ENCODE data around the gene TANGO2.

TANGO2 gene

GRCh38 chr22:19991645-19992451 lies 29.1 kb upstream of the TANGO2 start:
- Histone ChIP-seq H3K27me3 (ENCODE audit: low read depth, low read length) (no peaks in the 10 kb centered on the region), H3K4me1 (ENCODE audit: control insufficient read depth in 1 of 2, insufficient read depth in 2 of 2, low read length in 2 of 2) (peaks cover 0 to 18% of the 10 kb centered on the region in 2 donors), H3K4me3 (ENCODE audit: low read depth in 1 of 2, low read length in 2 of 2) (no peak overlapping the region), H3K9me3 (ENCODE audit: control insufficient read depth in 1 of 2, low read length in 2 of 2) (no peaks in the 10 kb centered on the region), H3K27ac (ENCODE audit: low read length) (no peak overlapping the region), H3K36me3 (ENCODE audit: control insufficient read depth in 1 of 2, insufficient read depth in 2 of 2, low read length in 2 of 2) (no peaks in the 10 kb centered on the region)

- H3K27me3 ChIP-seq (ENCODE audit: low read depth, low read length): no peaks in the 10 kb centered on the region
- no peak overlapping the region for H3K27ac ChIP-seq (ENCODE audit: low read length)
- no peaks in the 10 kb centered on the region for H3K9me3 ChIP-seq (ENCODE audit: control insufficient read depth in 1 of 2, low read length in 2 of 2)
- no peak overlapping the region for H3K4me3 ChIP-seq (ENCODE audit: low read depth in 1 of 2, low read length in 2 of 2)
- H3K4me1 ChIP-seq (ENCODE audit: control insufficient read depth in 1 of 2, insufficient read depth in 2 of 2, low read length in 2 of 2): peaks cover 0 to 18% of the 10 kb centered on the region in 2 donors
- no peaks in the 10 kb centered on the region for H3K36me3 ChIP-seq (ENCODE audit: control insufficient read depth in 1 of 2, insufficient read depth in 2 of 2, low read length in 2 of 2)
Observed at GRCh38 chr22:19992481-19992911, 28.4 kb upstream of the TANGO2 start.

DNA sequence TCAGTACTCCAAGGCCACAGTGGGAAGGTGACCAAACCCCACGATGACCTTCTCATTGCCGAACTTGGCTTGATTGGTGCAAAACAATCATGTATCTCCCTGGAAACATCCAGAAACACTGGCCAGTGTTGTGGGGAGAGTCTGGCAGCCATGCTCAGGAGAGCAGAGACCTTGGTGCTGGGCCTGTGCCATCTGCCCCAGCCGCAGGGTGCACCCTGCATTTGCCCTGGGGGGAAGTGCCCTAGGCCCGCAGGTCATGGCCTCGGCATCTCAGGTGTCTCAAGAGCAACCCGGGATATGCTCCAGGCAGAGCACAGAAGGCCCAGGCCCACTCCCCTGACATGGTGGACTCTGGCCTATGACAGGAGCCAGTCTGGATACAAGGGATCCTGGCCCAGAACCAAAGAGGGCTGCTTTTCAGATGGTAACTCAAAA lies 28.0 kb upstream of the TANGO2 start:
- no peaks in the 10 kb centered on the region for H3K9me3 ChIP-seq (ENCODE audit: control insufficient read depth in 1 of 2, low read length in 2 of 2)
- no peaks in the 10 kb centered on the region for H3K36me3 ChIP-seq (ENCODE audit: control insufficient read depth in 1 of 2, insufficient read depth in 2 of 2, low read length in 2 of 2)
- no peak overlapping the region for H3K27ac ChIP-seq (ENCODE audit: low read length)

DNA sequence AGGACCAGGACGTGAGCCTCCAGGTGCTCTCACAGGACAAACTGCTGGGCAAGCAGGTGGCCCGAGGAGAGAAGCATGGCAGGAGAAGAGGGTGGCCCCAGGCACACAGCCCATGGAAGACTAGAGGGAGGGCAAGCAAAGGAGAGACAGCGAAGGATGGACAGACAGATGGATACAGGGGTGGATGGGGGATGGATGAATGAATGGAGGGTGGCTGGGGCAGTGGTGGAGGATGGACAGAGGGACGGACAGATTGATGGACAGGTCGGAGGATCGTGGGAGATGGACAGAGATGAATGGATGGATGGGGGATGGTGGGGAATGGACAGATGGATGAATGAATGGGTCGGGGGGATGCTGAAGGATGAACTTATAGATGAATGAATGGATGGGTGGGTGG lies 27.0 kb upstream of the TANGO2 start:
- Histone ChIP-seq H3K4me1 (ENCODE audit: control insufficient read depth in 1 of 2, insufficient read depth in 2 of 2, low read length in 2 of 2) (peaks cover 0 to 22% of the 10 kb centered on the region in 2 donors), H3K27me3 (ENCODE audit: low read depth, low read length) (no peaks in the 10 kb centered on the region), H3K4me3 (ENCODE audit: low read depth in 1 of 2, low read length in 2 of 2) (no peak overlapping the region), H3K36me3 (ENCODE audit: control insufficient read depth in 1 of 2, insufficient read depth in 2 of 2, low read length in 2 of 2) (no peaks in the 10 kb centered on the region), H3K27ac (ENCODE audit: low read length) (no peak overlapping the region), H3K9me3 (ENCODE audit: control insufficient read depth in 1 of 2, low read length in 2 of 2) (no peaks in the 10 kb centered on the region)

More for the DNA sequence above, 28.0 kb upstream of the TANGO2 start:
- Histone ChIP-seq H3K4me1 (ENCODE audit: control insufficient read depth in 1 of 2, insufficient read depth in 2 of 2, low read length in 2 of 2) (peaks cover 0 to 18% of the 10 kb centered on the region in 2 donors), H3K4me3 (ENCODE audit: low read depth in 1 of 2, low read length in 2 of 2) (no peak overlapping the region), H3K27me3 (ENCODE audit: low read depth, low read length) (no peaks in the 10 kb centered on the region)

DNA sequence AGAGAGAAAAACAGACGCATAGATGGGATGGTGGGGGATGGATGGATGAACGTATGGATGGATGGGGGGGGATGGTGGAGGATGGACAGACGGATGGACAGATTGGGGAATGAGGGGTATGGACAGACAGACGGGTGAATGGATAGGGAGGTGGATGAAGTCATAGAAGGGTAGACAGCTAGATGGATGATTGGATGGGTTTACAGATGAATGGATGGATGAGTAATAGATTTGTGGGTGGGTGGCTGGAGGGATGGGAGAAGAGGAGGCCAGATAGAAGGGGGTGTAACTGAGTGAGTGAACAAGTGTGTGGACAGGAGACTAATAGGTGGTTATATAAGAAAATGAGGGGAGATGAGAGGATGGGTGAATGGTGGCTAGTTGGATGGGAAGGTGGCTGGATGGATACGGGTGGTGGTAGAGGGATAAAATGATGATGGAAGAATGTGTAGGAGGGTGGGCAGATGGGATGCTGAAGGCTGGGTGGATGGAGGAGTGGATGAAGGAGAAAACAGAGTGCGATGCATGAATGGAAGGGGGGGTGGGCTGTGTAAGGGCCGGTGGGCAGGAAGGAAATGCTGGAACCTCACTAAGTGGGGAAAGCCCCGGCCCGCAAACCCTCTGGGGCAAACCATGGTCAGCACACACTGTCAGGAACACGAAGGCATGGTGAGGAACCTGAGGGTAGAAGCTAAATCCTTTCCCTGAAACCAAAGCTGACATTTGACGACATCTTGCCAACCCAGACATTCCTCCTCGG lies 25.9 kb upstream of the TANGO2 start:
- Histone ChIP-seq H3K4me1 (ENCODE audit: control insufficient read depth in 1 of 2, insufficient read depth in 2 of 2, low read length in 2 of 2) (peaks cover 0 to 32% of the 10 kb centered on the region in 2 donors), H3K4me3 (ENCODE audit: low read depth in 1 of 2, low read length in 2 of 2) (no peak overlapping the region), H3K9me3 (ENCODE audit: control insufficient read depth in 1 of 2, low read length in 2 of 2) (no peaks in the 10 kb centered on the region), H3K36me3 (ENCODE audit: control insufficient read depth in 1 of 2, insufficient read depth in 2 of 2, low read length in 2 of 2) (no peaks in the 10 kb centered on the region), H3K27me3 (ENCODE audit: low read depth, low read length) (no peaks in the 10 kb centered on the region), H3K27ac (ENCODE audit: low read length) (no peak overlapping the region)

DNA sequence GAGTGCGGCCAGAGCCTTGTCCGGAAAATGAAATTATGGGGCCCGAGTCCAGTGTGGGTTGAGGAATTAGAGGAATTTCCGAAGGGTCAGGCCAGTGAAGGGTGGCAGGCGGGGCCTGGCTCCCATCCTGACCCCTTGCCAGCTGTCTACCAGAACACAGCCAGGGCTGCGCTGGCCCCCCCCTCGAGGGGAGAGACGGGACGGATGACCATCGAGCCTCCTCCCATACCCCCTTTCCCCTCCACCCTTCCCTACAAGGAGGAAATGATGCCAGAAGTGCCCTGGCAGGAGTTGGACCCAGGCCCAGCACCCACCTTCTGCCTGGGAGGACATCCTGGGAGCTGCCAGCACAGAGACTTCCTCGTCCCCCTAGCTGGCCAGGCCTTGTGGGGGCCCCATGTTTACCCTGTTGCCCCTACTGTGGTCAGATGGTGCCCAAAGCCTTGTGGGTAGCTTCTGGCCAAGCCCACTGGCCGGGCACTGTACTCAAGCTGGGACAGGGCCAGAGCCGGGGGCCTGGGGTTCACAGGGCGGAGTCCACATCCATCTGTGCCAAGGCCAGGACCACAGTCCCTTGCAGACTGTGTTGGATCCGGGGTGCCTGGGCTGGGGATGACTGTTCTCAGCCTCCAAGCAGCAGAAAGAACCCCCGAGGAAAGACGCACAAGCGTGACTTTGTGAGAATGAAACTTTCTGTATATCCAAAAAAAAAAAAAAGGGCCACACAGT lies 25.1 kb upstream of the TANGO2 start:
- Histone ChIP-seq H3K4me3 (ENCODE audit: low read depth in 1 of 2, low read length in 2 of 2) (no peak overlapping the region), H3K9me3 (ENCODE audit: control insufficient read depth in 1 of 2, low read length in 2 of 2) (no peaks in the 10 kb centered on the region), H3K27ac (ENCODE audit: low read length) (no peak overlapping the region), H3K27me3 (ENCODE audit: low read depth, low read length) (no peaks in the 10 kb centered on the region), H3K36me3 (ENCODE audit: control insufficient read depth in 1 of 2, insufficient read depth in 2 of 2, low read length in 2 of 2) (no peaks in the 10 kb centered on the region), H3K4me1 (ENCODE audit: control insufficient read depth in 1 of 2, insufficient read depth in 2 of 2, low read length in 2 of 2) (peaks cover 0 to 37% of the 10 kb centered on the region in 2 donors)

- Histone ChIP-seq H3K4me1 (ENCODE audit: control insufficient read depth in 1 of 2, insufficient read depth in 2 of 2, low read length in 2 of 2) (peaks cover 0 to 39% of the 10 kb centered on the region in 2 donors), H3K9me3 (ENCODE audit: control insufficient read depth in 1 of 2, low read length in 2 of 2) (no peaks in the 10 kb centered on the region), H3K36me3 (ENCODE audit: control insufficient read depth in 1 of 2, insufficient read depth in 2 of 2, low read length in 2 of 2) (no peaks in the 10 kb centered on the region), H3K27ac (ENCODE audit: low read length) (no peak overlapping the region), H3K27me3 (ENCODE audit: low read depth, low read length) (no peaks in the 10 kb centered on the region), H3K4me3 (ENCODE audit: low read depth in 1 of 2, low read length in 2 of 2) (no peak overlapping the region)
Observed at GRCh38 chr22:19996694-19997384, 24.1 kb upstream of the TANGO2 start.

DNA sequence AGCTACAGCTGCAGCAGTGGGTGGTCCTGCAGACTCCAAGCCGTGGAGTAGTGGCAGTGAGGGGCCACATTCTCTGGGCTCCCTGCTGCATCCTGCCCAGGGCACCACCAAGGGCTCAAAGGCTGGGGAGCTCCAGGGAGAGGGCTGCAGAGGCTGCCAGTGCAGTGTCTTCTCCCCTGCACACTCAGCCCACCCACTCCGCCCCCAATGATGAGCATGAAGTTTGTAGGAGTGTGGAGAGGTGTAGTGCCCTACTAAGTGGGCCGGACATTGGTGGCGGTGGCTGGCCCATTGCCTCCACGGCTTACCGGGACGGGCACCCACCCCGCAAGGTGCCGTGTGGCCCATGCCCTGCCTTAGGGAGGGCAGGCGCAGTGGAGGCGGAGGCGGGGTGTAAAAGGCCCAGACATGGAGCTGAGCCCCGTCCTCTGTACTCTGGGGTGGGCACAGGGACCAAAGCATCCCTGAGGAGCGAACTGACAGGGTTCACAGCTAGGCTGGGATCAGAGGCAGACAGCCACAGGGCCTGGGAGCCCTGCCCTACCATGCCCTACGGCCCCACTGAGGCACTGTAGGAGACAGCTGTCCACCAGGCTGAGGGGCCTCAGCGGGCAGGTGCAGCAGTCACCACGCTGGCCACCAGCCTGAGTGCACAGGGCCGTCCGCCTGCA lies 23.2 kb upstream of the TANGO2 start:
- Histone ChIP-seq H3K27ac (ENCODE audit: low read length) (no peak overlapping the region), H3K4me3 (ENCODE audit: low read depth in 1 of 2, low read length in 2 of 2) (no peak overlapping the region), H3K27me3 (ENCODE audit: low read depth, low read length) (no peaks in the 10 kb centered on the region), H3K9me3 (ENCODE audit: control insufficient read depth in 1 of 2, low read length in 2 of 2) (no peaks in the 10 kb centered on the region), H3K36me3 (ENCODE audit: control insufficient read depth in 1 of 2, insufficient read depth in 2 of 2, low read length in 2 of 2) (no peaks in the 10 kb centered on the region), H3K4me1 (ENCODE audit: control insufficient read depth in 1 of 2, insufficient read depth in 2 of 2, low read length in 2 of 2) (peaks cover 0 to 30% of the 10 kb centered on the region in 2 donors)

- H3K4me1 ChIP-seq (ENCODE audit: control insufficient read depth in 1 of 2, insufficient read depth in 2 of 2, low read length in 2 of 2): peaks cover 0 to 23% of the 10 kb centered on the region in 2 donors
- H3K36me3 ChIP-seq (ENCODE audit: control insufficient read depth in 1 of 2, insufficient read depth in 2 of 2, low read length in 2 of 2): no peaks in the 10 kb centered on the region
- peaks cover 0 to 4% of the 10 kb centered on the region in 2 donors for H3K9me3 ChIP-seq (ENCODE audit: control insufficient read depth in 1 of 2, low read length in 2 of 2)
- no peak overlapping the region for H3K4me3 ChIP-seq (ENCODE audit: low read depth in 1 of 2, low read length in 2 of 2)
- no peaks in the 10 kb centered on the region for H3K27me3 ChIP-seq (ENCODE audit: low read depth, low read length)
- no peak overlapping the region for H3K27ac ChIP-seq (ENCODE audit: low read length)
Observed at GRCh38 chr22:19998232-19998951, 22.5 kb upstream of the TANGO2 start.

Data from muscle layer of duodenum (tissue), 2 donors.